ENCODE results near the gene DCC.

Gene DCC

GRCh38 chr18:53266850-53267249, 926.9 kb downstream of the DCC start:
- no peak for DNase-seq

GRCh38 chr18:53268455-53268854, 928.5 kb downstream of the DCC start:
- DNase-seq: no peak

GRCh38 chr18:53281406-53281805, 941.4 kb downstream of the DCC start:
- DNase-seq: no peak

- no peak for DNase-seq
These were observed 943.7 kb downstream of the DCC start for GRCh38 chr18:53283708-53284107.

GRCh38 chr18:53305461-53305860, 965.5 kb downstream of the DCC start:
- no peak for DNase-seq

- no peak for DNase-seq
These were observed 979.6 kb downstream of the DCC start for GRCh38 chr18:53319628-53320027.

GRCh38 chr18:53322163-53322562, 982.2 kb downstream of the DCC start:
- no peak for DNase-seq

GRCh38 chr18:53324353-53324752, 984.4 kb downstream of the DCC start:
- no peak for DNase-seq

- no peak for DNase-seq
These were observed 1020.8 kb downstream of the DCC start for GRCh38 chr18:53360501-53361443.

GRCh38 chr18:53375621-53376020, 1035.6 kb downstream of the DCC start:
- no peak for DNase-seq

GRCh38 chr18:53380063-53380639, 1040.2 kb downstream of the DCC start:
- no peak for DNase-seq

- DNase-seq: no peak
These were observed 1042.9 kb downstream of the DCC start for GRCh38 chr18:53382870-53383269.

- DNase-seq: no peak
These were observed 1045.9 kb downstream of the DCC start for GRCh38 chr18:53385889-53386288.

- DNase-seq: no peak
These were observed 1047.6 kb downstream of the DCC start for GRCh38 chr18:53387581-53387980.

- DNase-seq: no peak
These were observed 1062.7 kb downstream of the DCC start for GRCh38 chr18:53402670-53403069.

GRCh38 chr18:53408271-53408670, 1068.3 kb downstream of the DCC start:
- DNase-seq: no peak

- no peak for DNase-seq
These were observed 1071.5 kb downstream of the DCC start for GRCh38 chr18:53411511-53411910.

- no peak for DNase-seq
These were observed 1077.0 kb downstream of the DCC start for GRCh38 chr18:53417003-53417402.

GRCh38 chr18:53421869-53422268, 1081.9 kb downstream of the DCC start:
- DNase-seq: no peak

GRCh38 chr18:53422896-53423295, 1082.9 kb downstream of the DCC start:
- DNase-seq: no peak

GRCh38 chr18:53426666-53427184, 1086.7 kb downstream of the DCC start:
- no peak for DNase-seq

GRCh38 chr18:53441761-53442414, 1101.9 kb downstream of the DCC start:
- no peak for DNase-seq

- DNase-seq: no peak
These were observed 1102.4 kb downstream of the DCC start for GRCh38 chr18:53442415-53442783.

GRCh38 chr18:53443336-53443735, 1103.3 kb downstream of the DCC start:
- no peak for DNase-seq
